ENCODE data around the gene FGF23.

Gene FGF23

GRCh38 chr12:4387607-4388006 lies 8.1 kb upstream of the FGF23 start:
- H3K4me3 ChIP-seq (replicated peaks; ENCODE audit: low read depth, low read length): no peak overlapping the region
- TF ChIP-seq CTCF (IDR thresholded peaks at IDR 0.05; ENCODE audit: low read depth, low read length, missing control alignments): no peak
- no peak for DNase-seq (ENCODE audit: extremely low read depth, low read depth)

- H3K4me3 ChIP-seq (replicated peaks; ENCODE audit: low read depth, low read length): no peak overlapping the region
- TF ChIP-seq CTCF (IDR thresholded peaks at IDR 0.05; ENCODE audit: low read depth, low read length, missing control alignments): no peak
- DNase-seq (ENCODE audit: extremely low read depth, low read depth): no peak
These were observed 7.3 kb upstream of the FGF23 start for GRCh38 chr12:4386801-4387200.

GRCh38 chr12:4383304-4383865 lies 3.9 kb upstream of the FGF23 start:
- no peak for DNase-seq (ENCODE audit: extremely low read depth, low read depth)
- H3K4me3 ChIP-seq (replicated peaks; ENCODE audit: low read depth, low read length): no peak overlapping the region
- no peak for TF ChIP-seq CTCF (IDR thresholded peaks at IDR 0.05; ENCODE audit: low read depth, low read length, missing control alignments)

- H3K4me3 ChIP-seq (replicated peaks; ENCODE audit: low read depth, low read length): no peak overlapping the region
- TF ChIP-seq CTCF (IDR thresholded peaks at IDR 0.05; ENCODE audit: low read depth, low read length, missing control alignments): no peak
- no peak for DNase-seq (ENCODE audit: extremely low read depth, low read depth)
These were observed 820 bp upstream of the FGF23 start for GRCh38 chr12:4380332-4380731.

- no peak for TF ChIP-seq CTCF (IDR thresholded peaks at IDR 0.05; ENCODE audit: low read depth, low read length, missing control alignments)
- DNase-seq (ENCODE audit: extremely low read depth, low read depth): no peak
- H3K4me3 ChIP-seq (replicated peaks; ENCODE audit: low read depth, low read length): no peak overlapping the region
These were observed 740 bp downstream of the FGF23 start for GRCh38 chr12:4378772-4379171.

- TF ChIP-seq CTCF (IDR thresholded peaks at IDR 0.05; ENCODE audit: low read depth, low read length, missing control alignments): no peak
- no peak overlapping the region for H3K4me3 ChIP-seq (replicated peaks; ENCODE audit: low read depth, low read length)
- DNase-seq (ENCODE audit: extremely low read depth, low read depth): no peak
These were observed 4.1 kb downstream of the FGF23 start for GRCh38 chr12:4375449-4375848.

- no peak overlapping the region for H3K4me3 ChIP-seq (replicated peaks; ENCODE audit: low read depth, low read length)
- TF ChIP-seq CTCF (IDR thresholded peaks at IDR 0.05; ENCODE audit: low read depth, low read length, missing control alignments): no peak
- DNase-seq (ENCODE audit: extremely low read depth, low read depth): no peak
These were observed 6.9 kb downstream of the FGF23 start for GRCh38 chr12:4372653-4373052.
